Measurements from ENCODE around the gene HSPA1A. TPM values are rescaled to one million over a fixed set of nuclear protein-coding genes. Genes with fewer than 3 reads are reported as not detected.

HSPA1A gene
- total and polyA plus RNA-seq, 9 of the 15 experiments (the other 6 are each of a cell fraction or from before 2014, with no cell fraction given) = 2.2 to 273 (median 107) TPM

DNA sequence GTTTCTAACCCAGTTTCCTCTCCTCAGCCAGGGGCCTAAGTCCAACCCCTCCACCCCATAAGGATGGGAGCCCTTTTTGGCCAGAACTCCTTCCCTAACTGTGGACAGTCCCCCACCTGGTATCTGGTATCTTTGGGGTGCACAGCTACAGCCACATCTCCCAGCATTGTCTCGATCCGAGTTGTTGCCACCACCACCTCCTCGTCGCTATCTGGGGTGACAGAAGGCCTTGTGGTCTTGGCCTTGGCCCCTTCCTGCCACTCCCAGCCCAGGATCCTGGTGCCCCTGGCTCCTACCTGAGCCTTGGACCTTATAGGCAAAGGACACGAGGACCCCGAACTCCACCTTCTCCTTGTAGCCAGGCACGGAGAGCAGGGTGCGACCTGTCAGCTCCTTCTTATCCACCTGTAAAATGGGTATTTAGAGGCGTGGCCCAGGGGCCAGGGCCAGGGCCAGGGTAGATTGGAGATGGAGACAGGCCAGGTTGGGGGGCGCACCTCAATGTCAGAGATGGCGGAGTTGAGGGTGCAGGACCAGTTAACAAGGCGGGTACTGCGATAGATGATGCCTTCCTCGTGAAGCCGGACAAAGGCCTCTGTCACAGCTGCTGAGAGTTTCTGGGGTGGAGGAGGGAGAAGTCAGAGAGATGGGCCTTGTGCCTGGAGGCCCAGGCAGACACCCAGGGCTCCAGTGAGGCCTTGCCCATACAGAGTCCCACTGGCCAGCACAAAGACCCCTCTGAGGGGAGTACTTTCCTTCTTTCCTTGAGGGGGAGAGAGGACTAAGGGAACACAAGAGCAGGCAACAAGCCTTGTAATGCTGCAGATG is 31.0 kb upstream of the HSPA1A start:
- DNase-seq (ENCODE audit: extremely low read depth in 1 of 4, low spot score in 3 of 4) (no peak), ATAC-seq (no peak), FAIRE-seq (no peak)
- no peaks in the 10 kb centered on the region for H3K27me3 ChIP-seq (ENCODE audit: control insufficient read depth in 2 of 2, insufficient read depth in 2 of 2, low read length in 2 of 2)
- no peak overlapping the region for H3K4me3 ChIP-seq
- H2AFZ ChIP-seq (ENCODE audit: low read depth, low read length) = no peak overlapping the region
- no peak overlapping the region for H3K27ac ChIP-seq (ENCODE audit: extremely low read depth, low read depth, low read length)
- H3K4me1 ChIP-seq (replicated peaks in 1 of 2; ENCODE audit: control insufficient read depth in 2 of 2, insufficient read depth in 2 of 2, low read length in 2 of 2) = peaks cover 0 to 30% of the 10 kb centered on the region in 2 experiments; a peak in 1 of 5 replicates
- H3K9me3 ChIP-seq (replicated peaks; ENCODE audit: control insufficient read depth, insufficient read depth, low read depth, low read length) = no peaks in the 10 kb centered on the region
- intact Hi-C loops (cut with micrococcal nuclease) (no loop called here), in situ Hi-C loops (cut with MboI) (no loop called here)
- BruUV-seq (replicated peaks) = no TSS peak
- H3K4me2 ChIP-seq (ENCODE audit: insufficient read depth, low read length) = no peak overlapping the region
- ChIA-PET POLR2A (interaction anchor here (0.6 to 2.4 kb wide), 12 partner anchors 10 to 94 kb away, joined by 3 to 10 read pairs (median 4); partner anchors contain the start of genes HSPA1A, HSPA1B, HSPA1L and LSM2), CTCF (ENCODE audit: low intra/inter-chr PET ratio) (no interaction called here)
- H3K36me3 ChIP-seq (ENCODE audit: control insufficient read depth, insufficient read depth, low read length) = peaks cover 94% of the 10 kb centered on the region
- H3K79me2 ChIP-seq (ENCODE audit: control insufficient read depth, insufficient read depth, low read length) = peaks cover 4% of the 10 kb centered on the region
- no peaks in the 10 kb centered on the region for H3K9me1 ChIP-seq (ENCODE audit: control insufficient read depth, insufficient read depth, low read length)
- peak; percentile 71 for TF ChIP-seq SNRNP70 (optimal IDR thresholded peaks at IDR 0.05; ENCODE audit: low read depth, low read length)
- TF ChIP-seq ZNF263 (CRISPR knock-in tag; IDR thresholded peaks at IDR 0.05; ENCODE audit: borderline replicate concordance) = no peak
- 0 out of 2 replicates have a peak, but pooled peaks have one; percentile 16 for TF ChIP-seq MED1 (CRISPR knock-in tag; IDR thresholded peaks at IDR 0.05; ENCODE audit: borderline replicate concordance)
- 0 out of 2 replicates have a peak, but pooled peaks have one; percentile 28 for TF ChIP-seq PML (IDR thresholded peaks at IDR 0.05; ENCODE audit: low read length)
- no peak for TF ChIP-seq KDM4B (IDR thresholded peaks at IDR 0.05; ENCODE audit: borderline replicate concordance in 2 of 2, low read depth in 1 of 2)
- TF ChIP-seq, protein P1, sequence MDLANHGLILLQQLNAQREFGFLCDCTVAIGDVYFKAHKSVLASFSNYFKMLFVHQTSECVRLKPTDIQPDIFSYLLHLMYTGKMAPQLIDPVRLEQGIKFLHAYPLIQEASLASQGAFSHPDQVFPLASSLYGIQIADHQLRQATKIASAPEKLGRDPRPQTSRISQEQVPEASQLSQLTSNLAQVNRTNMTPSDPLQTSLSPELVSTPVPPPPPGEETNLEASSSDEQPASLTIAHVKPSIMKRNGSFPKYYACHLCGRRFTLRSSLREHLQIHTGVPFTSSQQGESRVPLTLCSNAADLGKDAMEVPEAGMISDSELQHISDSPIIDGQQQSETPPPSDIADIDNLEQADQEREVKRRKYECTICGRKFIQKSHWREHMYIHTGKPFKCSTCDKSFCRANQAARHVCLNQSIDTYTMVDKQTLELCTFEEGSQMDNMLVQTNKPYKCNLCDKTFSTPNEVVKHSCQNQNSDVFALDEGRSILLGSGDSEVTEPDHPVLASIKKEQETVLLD (IDR thresholded peaks at IDR 0.05) = no peak
- TF ChIP-seq POLR2AphosphoS5 (IDR thresholded peaks at IDR 0.05; ENCODE audit: control insufficient read depth, insufficient read depth, low read depth, low read length) = 0 out of 2 replicates have a peak, but pooled peaks have one; percentile 1
- TF ChIP-seq RBFOX2 (IDR thresholded peaks at IDR 0.05; ENCODE audit: low read depth, low read length) = peak; percentile 57
- TF ChIP-seq, protein P2, sequence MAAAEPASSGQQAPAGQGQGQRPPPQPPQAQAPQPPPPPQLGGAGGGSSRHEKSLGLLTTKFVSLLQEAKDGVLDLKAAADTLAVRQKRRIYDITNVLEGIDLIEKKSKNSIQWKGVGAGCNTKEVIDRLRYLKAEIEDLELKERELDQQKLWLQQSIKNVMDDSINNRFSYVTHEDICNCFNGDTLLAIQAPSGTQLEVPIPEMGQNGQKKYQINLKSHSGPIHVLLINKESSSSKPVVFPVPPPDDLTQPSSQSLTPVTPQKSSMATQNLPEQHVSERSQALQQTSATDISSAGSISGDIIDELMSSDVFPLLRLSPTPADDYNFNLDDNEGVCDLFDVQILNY (CRISPR knock-in tag; IDR thresholded peaks at IDR 0.05) = no peak
- no peak for TF ChIP-seq RBBP5 (IDR thresholded peaks at IDR 0.05; ENCODE audit: borderline replicate concordance, insufficient read depth, low read length, poor library complexity, severe bottlenecking)
- no peak for TF ChIP-seq FOXJ3 (CRISPR knock-in tag; IDR thresholded peaks at IDR 0.05)
- TF ChIP-seq POLR2G (IDR thresholded peaks at IDR 0.05; ENCODE audit: low read depth, low read length) = peak; percentile 47
- TF ChIP-seq, protein P3, sequence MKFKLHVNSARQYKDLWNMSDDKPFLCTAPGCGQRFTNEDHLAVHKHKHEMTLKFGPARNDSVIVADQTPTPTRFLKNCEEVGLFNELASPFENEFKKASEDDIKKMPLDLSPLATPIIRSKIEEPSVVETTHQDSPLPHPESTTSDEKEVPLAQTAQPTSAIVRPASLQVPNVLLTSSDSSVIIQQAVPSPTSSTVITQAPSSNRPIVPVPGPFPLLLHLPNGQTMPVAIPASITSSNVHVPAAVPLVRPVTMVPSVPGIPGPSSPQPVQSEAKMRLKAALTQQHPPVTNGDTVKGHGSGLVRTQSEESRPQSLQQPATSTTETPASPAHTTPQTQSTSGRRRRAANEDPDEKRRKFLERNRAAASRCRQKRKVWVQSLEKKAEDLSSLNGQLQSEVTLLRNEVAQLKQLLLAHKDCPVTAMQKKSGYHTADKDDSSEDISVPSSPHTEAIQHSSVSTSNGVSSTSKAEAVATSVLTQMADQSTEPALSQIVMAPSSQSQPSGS (CRISPR knock-in tag; IDR thresholded peaks at IDR 0.05) = no peak
- TF ChIP-seq ELF2 (CRISPR knock-in tag; IDR thresholded peaks at IDR 0.05) = no peak
- 90% methylated on average over 15 of the region's 15 CpGs for WGBS (ENCODE audit: insufficient coverage, low coverage, missing lambda C conversion rate)
- H4K20me1 ChIP-seq (replicated peaks; ENCODE audit: control insufficient read depth, insufficient read depth, low read length) = no peaks in the 10 kb centered on the region
- peak overlapping the region in 1 of 2 experiments; percentile 70; a peak in 2 of 4 replicates for H3K9ac ChIP-seq (ENCODE audit: insufficient read depth in 1 of 2, low read depth in 2 of 2, low read length in 2 of 2)
